ENCODE data around the gene PIGC. TPM values are rescaled to one million over a fixed set of nuclear protein-coding genes. Genes with fewer than 3 reads are reported as not detected.
"Not testable (repeated sequence)": the region's sequence is repeated elsewhere in the genome, so short reads cannot be mapped to it uniquely, and the experiment has no call there.

The PIGC gene
- total RNA-seq, 1 donor from 2014 or later = 22.3 TPM

DNA sequence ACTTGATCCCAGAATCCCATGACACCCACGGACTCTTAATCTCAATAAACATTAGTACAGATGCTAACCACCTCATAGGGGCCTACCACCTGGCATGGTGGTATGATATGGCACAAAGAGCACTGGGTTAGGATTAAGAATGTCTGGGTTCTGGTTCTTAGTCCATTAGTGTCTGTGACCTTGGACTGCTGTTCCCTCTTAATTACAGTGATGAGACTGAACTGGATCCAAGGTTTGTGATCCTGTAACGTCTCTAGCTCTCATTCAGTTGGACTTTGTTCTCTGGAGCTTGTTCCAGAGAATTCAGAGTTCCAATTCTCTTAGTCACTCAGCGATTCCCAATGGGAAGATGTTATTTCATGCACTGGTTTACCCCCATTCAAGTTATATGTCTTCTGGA is 23.6 kb upstream of the PIGC start:
- intact Hi-C loops (cut with micrococcal nuclease) = no loop called here

GRCh38 chr1:172466795-172467407 is 23.0 kb upstream of the PIGC start:
- intact Hi-C loops (cut with micrococcal nuclease) = no loop called here

DNA sequence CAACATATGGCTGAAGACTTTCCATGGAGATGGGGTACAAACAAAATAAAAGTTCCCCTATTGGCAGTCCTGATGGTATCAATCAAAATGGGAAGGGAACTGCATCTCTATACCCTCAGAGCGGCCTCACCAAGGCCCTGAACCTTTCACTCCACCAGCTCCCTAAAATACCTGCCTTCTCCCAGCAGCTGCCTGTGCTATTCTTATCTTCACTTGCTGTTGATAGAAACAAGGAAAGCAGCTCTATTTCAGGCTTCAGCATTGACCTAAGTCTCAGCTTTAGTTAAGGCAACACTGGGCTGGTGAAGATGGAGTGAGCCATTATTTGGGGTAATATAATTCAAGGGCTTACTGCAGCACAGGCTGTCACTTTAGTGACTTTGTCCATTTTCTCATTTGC is 21.7 kb upstream of the PIGC start:
- intact Hi-C loops (cut with micrococcal nuclease) = no loop called here

DNA sequence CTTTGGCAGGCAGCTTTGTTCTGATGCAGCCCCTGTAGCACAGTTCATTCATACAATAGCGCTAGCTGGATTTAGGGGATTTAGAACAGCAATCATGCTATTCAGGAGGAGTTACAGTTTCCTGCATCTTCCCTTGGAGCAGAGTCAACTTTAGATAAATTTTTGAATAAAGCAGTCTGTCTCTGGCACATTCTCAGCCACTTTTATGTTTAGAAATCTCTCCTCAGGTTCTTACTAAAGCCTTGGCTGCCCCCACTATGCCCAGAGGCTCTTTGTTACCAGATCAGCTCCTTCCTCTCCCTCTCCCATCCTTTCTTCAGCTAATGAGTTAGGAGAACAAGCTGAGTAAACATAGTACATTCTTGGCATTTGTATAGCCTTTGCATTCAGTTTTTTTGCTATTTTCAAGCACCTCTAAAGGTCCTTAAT is 17.0 kb upstream of the PIGC start:
- intact Hi-C loops (cut with micrococcal nuclease) = no loop called here

DNA sequence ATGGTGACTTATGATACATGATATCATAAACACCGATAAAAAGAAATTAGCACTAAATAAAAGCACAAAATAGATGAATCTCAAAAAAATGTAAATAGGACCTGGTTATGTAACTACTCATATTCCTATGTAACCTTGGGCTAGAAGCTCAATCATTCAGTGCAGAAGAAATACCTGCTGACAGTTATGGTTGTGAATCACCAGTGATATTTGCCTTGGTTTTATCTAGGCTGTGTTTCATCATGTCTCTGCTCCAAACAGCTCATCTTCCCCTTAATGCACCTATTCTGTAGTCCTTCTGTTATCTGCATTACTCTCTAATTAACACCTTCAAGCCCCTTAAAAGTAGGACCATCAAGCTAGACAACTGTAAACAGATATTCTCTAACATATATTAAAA is 16.3 kb upstream of the PIGC start:
- intact Hi-C loops (cut with micrococcal nuclease) = no loop called here

GRCh38 chr1:172457479-172458130 is 13.7 kb upstream of the PIGC start:
- intact Hi-C loops (cut with micrococcal nuclease) = no loop called here

- intact Hi-C loops (cut with micrococcal nuclease) = no loop called here
These were observed 12.5 kb upstream of the PIGC start for GRCh38 chr1:172456344-172456769.

- intact Hi-C loops (cut with micrococcal nuclease) = no loop called here
These were observed 11.6 kb upstream of the PIGC start for GRCh38 chr1:172455451-172455850.

DNA sequence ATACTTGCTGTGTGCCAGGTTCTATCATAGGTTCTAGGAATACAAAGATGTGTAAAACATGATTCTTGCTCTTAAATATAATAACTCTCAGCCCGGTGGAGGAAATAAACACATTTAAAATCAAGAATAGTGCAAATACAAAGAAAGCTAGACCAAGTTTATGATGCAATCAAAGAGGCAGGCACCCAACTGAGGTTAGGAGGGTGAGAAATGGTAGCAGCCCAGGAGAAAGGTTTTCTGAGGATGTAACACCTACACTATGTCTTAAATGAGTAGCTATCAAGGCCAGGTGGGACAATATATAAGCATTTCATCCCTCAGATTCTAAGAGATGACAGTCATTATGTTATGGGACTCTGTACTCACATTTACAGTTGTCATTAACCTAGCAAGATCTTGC is 9.7 kb upstream of the PIGC start:
- intact Hi-C loops (cut with micrococcal nuclease) = no loop called here

GRCh38 chr1:172453153-172453545 is 9.3 kb upstream of the PIGC start:
- intact Hi-C loops (cut with micrococcal nuclease) = no loop called here

- intact Hi-C loops (cut with micrococcal nuclease) = no loop called here
These were observed 8.8 kb upstream of the PIGC start for GRCh38 chr1:172452536-172453152.

GRCh38 chr1:172451002-172451443 is 7.2 kb upstream of the PIGC start:
- intact Hi-C loops (cut with micrococcal nuclease) = loop anchor here (2.0 kb wide), 2 partner anchors 268 to 278 kb away; no protein-coding TSS in a partner anchor

- intact Hi-C loops (cut with micrococcal nuclease) = loop anchor here (1.0 to 2.0 kb wide), 4 partner anchors 82 to 278 kb away; no protein-coding TSS in a partner anchor
These were observed 6.6 kb upstream of the PIGC start for GRCh38 chr1:172450524-172450885.

DNA sequence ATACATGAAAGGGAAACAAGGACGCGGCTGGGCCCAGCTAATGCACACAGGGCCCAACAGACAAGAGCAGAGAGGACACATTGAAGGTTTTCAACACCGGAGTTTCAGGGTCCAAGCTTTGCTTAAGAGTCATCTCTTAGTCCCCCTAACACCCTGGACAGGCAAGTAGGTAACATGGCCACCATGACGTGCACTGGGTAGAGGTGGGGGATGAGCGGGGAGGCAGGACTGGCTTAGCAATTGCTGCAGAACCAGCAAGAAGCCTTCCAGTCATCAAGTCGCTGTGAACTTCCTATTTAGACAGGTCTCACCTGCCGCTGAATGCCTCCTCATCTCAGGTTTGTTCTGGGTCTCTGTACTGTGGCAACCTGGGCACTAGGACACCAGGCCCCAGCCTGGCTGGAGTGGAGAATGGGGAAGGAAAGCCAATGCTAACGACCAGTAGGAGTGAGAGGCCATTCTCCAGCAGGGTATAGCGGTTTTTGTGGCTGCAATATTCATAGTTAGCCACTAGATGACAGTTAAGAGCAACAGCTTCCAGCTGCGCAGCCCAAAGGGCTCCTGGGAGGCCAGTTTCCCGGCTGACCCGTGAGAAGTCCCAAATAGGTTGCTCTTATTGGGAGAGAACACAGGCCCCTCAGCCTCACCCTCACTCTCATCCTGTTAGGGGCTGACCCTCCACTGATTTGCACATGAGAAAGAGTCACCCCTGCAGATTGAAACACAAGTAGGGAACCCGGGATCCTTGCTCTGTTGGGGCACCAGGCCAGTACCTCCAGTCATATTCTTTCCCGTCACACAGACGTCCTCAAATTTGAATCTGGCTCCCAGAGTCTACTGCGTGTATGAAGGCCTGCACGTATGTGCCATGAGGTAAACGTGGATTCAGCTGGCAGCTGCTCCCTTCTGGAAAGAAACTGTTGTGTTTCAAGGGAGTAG is 6.0 kb upstream of the PIGC start:
- intact Hi-C loops (cut with micrococcal nuclease) = loop anchor here (1.0 to 2.0 kb wide), 4 partner anchors 82 to 279 kb away; no protein-coding TSS in a partner anchor

- intact Hi-C loops (cut with micrococcal nuclease) = no loop called here
These were observed 5.2 kb upstream of the PIGC start for GRCh38 chr1:172448995-172449584.

GRCh38 chr1:172447641-172448040 is 3.8 kb upstream of the PIGC start:
- intact Hi-C loops (cut with micrococcal nuclease) = no loop called here

DNA sequence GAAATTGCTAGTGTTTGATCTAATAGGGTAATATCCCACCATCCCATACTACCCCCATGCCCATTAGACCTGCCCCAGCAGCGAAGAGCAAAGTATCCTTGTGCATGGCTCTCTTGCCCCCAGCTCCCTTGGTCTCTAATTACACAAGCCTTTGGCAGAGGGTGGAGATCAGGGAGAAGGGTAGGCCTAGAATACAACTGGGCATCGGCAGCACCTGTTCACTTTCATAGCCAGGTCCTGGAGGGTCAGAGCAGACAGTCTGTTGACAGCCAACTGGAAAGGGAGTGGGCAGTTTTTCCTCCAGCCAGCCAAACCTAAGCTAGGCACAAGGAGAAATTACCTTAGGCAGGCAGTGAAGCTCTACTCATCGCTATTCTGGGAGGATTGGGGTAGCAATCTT is 2.7 kb upstream of the PIGC start:
- intact Hi-C loops (cut with micrococcal nuclease) = no loop called here

- intact Hi-C loops (cut with micrococcal nuclease) = loop anchor here (5.0 kb wide), 2 partner anchors 46 to 661 kb away; partner anchors contain the start of gene METTL13
These were observed 865 bp downstream of the PIGC start for GRCh38 chr1:172442843-172443565.

DNA sequence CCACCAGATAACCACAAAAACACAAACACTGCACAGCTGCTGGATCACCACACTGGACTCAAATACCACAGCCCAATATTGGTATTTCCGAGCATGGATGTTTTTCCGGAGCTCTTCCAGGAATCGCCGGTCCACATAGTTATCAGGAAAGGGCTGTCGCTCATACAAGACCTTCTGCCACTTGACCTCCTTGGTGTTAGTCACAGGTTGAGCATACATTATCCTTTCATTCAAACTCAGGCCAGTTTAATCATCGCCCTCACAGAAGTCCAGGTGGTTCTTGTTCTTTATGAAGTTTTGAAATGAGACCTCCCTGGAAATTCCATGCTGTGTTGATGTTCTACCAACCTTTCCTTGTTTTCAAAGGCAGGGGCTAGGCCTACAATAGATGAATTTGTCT is 1.5 kb downstream of the PIGC start:
- intact Hi-C loops (cut with micrococcal nuclease) = loop anchor here (5.0 kb wide), 2 partner anchors 45 to 660 kb away; partner anchors contain the start of gene METTL13

DNA sequence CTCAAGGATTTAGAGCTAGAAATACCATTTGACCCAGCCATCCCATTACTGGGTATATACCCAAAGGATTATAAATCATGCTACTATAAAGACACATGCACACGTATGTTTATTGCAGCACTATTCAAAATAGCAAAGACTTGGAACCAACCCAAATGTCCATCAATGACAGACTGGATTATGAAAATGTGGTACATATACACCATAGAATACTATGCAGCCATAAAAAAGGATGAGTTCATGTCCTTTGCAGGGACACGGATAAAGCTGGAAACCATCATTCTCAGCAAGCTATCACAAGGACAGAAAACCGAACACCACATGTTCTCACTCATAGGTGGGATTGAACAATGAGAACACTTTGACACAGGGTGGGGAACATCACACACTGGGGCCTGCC is 6.7 kb downstream of the PIGC start:
- intact Hi-C loops (cut with micrococcal nuclease) = not testable (repeated sequence)

All from T-helper 2 cell treated with Interferon-gamma antibody and Interleukin-4, amounts not matched to agents 100 ng/mL and 5 ng/mL, for 36 hours (primary cell).